ENCODE results near the gene FOXO6.
"Not testable (repeated sequence)": the region's sequence is repeated elsewhere in the genome, so short reads cannot be mapped to it uniquely, and the experiment has no call there.

FOXO6 gene

GRCh38 chr1:41330588-41331545 is 30.4 kb upstream of the FOXO6 start:
- H3K27ac ChIP-seq, result no peak overlapping the region
- no peak for TF ChIP-seq CTCF (conservative IDR thresholded peaks at IDR 0.05)

DNA sequence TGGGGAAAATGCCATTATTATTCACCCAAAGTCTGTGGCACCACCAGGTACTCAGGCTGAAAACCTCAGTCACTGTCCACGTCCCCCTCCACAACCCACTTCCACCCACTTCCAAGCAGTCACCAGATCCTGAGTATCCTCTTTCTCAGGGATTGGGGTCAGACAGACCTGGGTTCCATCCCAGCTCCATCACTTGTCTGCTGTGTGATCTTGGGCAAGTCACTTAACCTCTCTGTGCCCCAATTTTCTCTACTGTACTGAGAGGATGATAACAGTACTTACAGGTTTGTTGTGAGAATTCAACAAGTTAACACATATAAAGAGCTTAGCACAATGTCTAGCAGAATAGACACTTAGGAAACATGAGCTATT is 29.7 kb upstream of the FOXO6 start:
- no peak for TF ChIP-seq CTCF (conservative IDR thresholded peaks at IDR 0.05)
- H3K27ac ChIP-seq, result no peak overlapping the region

GRCh38 chr1:41332161-41332560 is 29.1 kb upstream of the FOXO6 start:
- H3K27ac ChIP-seq, result not testable (repeated sequence)

DNA sequence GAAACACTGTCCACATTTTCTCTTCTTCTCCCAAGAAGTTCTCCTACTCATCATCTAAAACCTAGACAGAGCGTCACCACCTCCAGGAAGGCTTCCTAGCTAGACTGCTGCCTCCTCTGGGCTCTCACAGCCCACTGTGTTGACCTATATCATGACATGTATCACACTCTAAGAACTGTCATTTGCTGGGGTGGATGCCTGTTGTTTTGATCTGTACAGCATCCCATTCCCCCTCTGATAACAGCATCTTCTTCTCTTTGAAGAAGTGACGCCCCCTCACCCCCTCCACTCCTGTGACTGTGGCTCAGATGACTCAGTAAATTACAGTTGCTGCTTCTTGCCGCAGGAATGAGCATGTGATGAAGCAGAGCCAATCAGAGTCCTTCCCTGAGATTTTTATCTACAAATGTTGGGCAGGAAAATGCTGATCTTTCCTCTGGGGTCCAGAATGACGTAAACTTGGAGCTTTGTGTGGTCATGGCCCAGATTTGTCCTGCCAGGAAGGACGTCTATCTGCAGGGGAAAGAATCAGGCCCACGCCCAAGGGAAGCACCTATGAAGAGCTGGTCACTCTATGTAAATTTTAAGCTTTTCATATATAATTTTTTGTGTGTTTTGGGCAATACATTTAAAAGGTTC is 28.0 kb upstream of the FOXO6 start:
- H3K27ac ChIP-seq, result no peak overlapping the region
- TF ChIP-seq CTCF (conservative IDR thresholded peaks at IDR 0.05), result no peak

GRCh38 chr1:41338820-41339219 is 22.4 kb upstream of the FOXO6 start:
- TF ChIP-seq CTCF (conservative IDR thresholded peaks at IDR 0.05), result no peak
- no peak overlapping the region for H3K27ac ChIP-seq

DNA sequence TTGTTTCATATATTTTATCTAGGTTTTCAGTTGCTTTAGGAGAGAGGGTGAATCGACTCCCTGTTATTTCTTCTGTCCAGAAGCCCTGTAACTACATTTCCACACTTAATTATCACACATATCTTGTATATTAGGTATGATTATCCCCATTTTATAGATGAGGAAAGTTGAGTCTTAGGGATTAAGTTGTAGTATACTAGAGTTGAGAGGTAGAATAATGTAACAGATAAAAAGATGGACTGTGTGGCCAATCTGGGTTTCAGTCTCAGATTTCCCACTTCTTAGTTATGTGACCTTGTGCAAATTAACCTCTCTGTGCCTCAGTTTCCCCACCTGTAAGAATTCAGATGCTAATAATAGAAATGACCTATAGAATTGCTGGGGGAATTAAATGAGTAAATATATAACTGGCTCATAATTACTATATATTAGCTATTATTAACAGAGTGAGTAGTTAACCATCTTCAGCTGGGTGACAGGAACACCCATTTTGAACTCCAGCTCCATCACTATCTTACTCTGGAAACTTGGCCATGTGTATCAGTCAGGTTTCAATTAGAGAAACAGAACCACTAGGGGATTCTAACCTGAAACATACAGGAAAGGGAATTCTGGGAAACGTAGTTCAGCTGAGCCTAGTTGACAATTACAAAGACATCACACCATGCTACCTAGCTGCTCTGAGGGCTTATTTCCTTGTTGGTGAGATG is 20.4 kb upstream of the FOXO6 start:
- H3K27ac ChIP-seq, result no peak overlapping the region
- 0 out of 2 replicates have a peak, but pooled peaks have one; percentile 6 for TF ChIP-seq CTCF (conservative IDR thresholded peaks at IDR 0.05)

- TF ChIP-seq CTCF (conservative IDR thresholded peaks at IDR 0.05), result no peak
- no peak overlapping the region for H3K27ac ChIP-seq
Measured at GRCh38 chr1:41341365-41341683, 19.9 kb upstream of the FOXO6 start.
